Psoas muscle (tissue), 8 donors: ENCODE results near the gene ALOXE3. TPM values are rescaled to one million over a fixed set of nuclear protein-coding genes. Genes with fewer than 3 reads are reported as not detected.

Experiments
- ATAC-seq, 4 donors: fragments of 200-7000 bp; cut with Tn5 transposase; one replicate each; pipeline ENCODE4 v1.9.1; 2020; ENCODE audit warnings: moderate library complexity in 3 of 4, mild to moderate bottlenecking in 2 of 4
- DNase-seq, 2 donors: peaks; one replicate each; pipeline ENCODE4 v3.0.0-alpha.2; 2020
- H3K27ac ChIP-seq: fragments of 200-600 bp; one replicate; pipeline ENCODE4 v1.8.0; 2022
- H3K27me3 ChIP-seq, 3 donors: fragments of 200-600 bp in 1 of 3; one replicate each; pipeline versions ENCODE4 v1.6.1 to v1.8.0; 2013 to 2022; ENCODE audit warnings: low read length in 2 of 3, mild to moderate bottlenecking in 2 of 3, moderate library complexity in 1 of 3; ENCODE audit not compliant: insufficient read depth in 3 of 3
- H3K36me3 ChIP-seq, 2 donors: fragments of 200-600 bp in 1 of 2; one replicate each; pipeline versions ENCODE4 v1.6.1 to v1.8.0; 2013 to 2022; ENCODE audit warnings: low read depth in 1 of 2, mild to moderate bottlenecking in 1 of 2, moderate library complexity in 1 of 2; ENCODE audit not compliant: insufficient read depth in 1 of 2
- H3K4me1 ChIP-seq: fragments of 200-600 bp; one replicate; pipeline ENCODE4 v1.8.0; 2022
- H3K4me3 ChIP-seq: fragments of 200-600 bp; one replicate; pipeline ENCODE4 v1.8.0; 2022; ENCODE audit warnings: mild to moderate bottlenecking
- H3K9me3 ChIP-seq: fragments of 200-600 bp; one replicate; pipeline ENCODE4 v1.8.0; 2022
- CTCF ChIP-seq: fragments of 200-600 bp; IDR thresholded peaks from one replicate; pipeline ENCODE4 v1.8.0; 2022; ENCODE audit warnings: antibody characterized with exemption
- WGBS, 3 donors: extraction: QIAGEN DNeasy Blood & Tissue Kit; methylation state at CpG; one replicate each; pipeline versions ENCODE4 v1.1.6 to v1.1.7; 2013; 5-methylcytosine and 5-hydroxymethylcytosine counted together
- intact Hi-C, 2 donors: fragments of 100-400 bp; cut with DNase I; formaldehyde crosslinking; loops; one replicate each; pipeline versions ENCODE4 v1.11.0 to v1.14.2; 2022
- polyA plus RNA-seq, 3 donors: library from polyadenylated mRNA; stranded (reverse); fragments of 200-250 nt; gene quantifications; one replicate each; pipeline ENCODE4 v1.2.3, GENCODE V29; 2013
- total RNA-seq, 4 donors: library from RNA; stranded (reverse); fragmentation: NEBNext Ultra II Directional in 2 of 4; extraction: Animal tissue kit (Norgen Biotek cat#: 25700) in 2 of 4; gene quantifications; one replicate each; pipeline versions ENCODE4 v1.2.1 to v1.2.4, GENCODE V29; 2021 to 2023
- donor health status: healthy with polysubstance abuse.
- donor health status: DM: no; HTN: no; CAD: no; lungs with moderate emphysema.
- donor health status: Bipolar disorder and iron deficiency.
- donor health status: healthy.
- donor health status: DM: yes; HTN: yes; CAD: no.
- donor health status: DM: no; HTN: no; CAD: no.
- donor health status: DM: no; HTN: no; CAD: no.
- donor health status: DM: yes; HTN: yes; CAD: no.

ALOXE3 gene
- total and polyA plus RNA-seq, 7 donors: 0.42 TPM; not detected in 6

- WGBS, 3 donors: 58 to 67% (median 62%) methylated on average over 5 of the region's 5 CpGs
- Histone ChIP-seq H3K36me3 (no peaks in the 10 kb centered on the region), H3K27me3 (peaks cover 0 to 35% (median 8%) of the 10 kb centered on the region in 3 donors), H3K9me3 (no peaks in the 10 kb centered on the region), H3K4me1 (no peaks in the 10 kb centered on the region), H3K4me3 (no peak overlapping the region), H3K27ac (no peak overlapping the region)
- intact Hi-C loops: no loop called here
- ATAC-seq (no peak), DNase-seq (peak in 1 of 2 donors; percentile 11)
- no peak for TF ChIP-seq CTCF
Measured at GRCh38 chr17:8087952-8088230, 30.4 kb downstream of the ALOXE3 start.

- no peaks in the 10 kb centered on the region for H3K4me1 ChIP-seq
- no peak within 1 kb of the TSS for H3K4me3 ChIP-seq
- H3K9me3 ChIP-seq: no peaks in the 10 kb centered on the region
- ATAC-seq (no peak), DNase-seq (peak in 1 of 2 donors; percentile 36)
- no peak for TF ChIP-seq CTCF
- H3K27ac ChIP-seq: no peak within 1 kb of the TSS
- H3K27me3 ChIP-seq: peaks cover 0 to 32% (median 8%) of the 10 kb centered on the region in 3 donors
- intact Hi-C loops: no loop called here
- no peaks in the 10 kb centered on the region for H3K36me3 ChIP-seq
- WGBS, 3 donors: 72 to 74% (median 74%) methylated on average over 17 to 20 of the region's 20 CpGs
Measured at GRCh38 chr17:8087075-8087951, 31.0 kb downstream of the ALOXE3 start, which contains the start of gene ALOX12B. ALOX12B (minus strand) TSS chr17:8087716; CDS start chr17:8087442, 274 bp downstream.

- ATAC-seq (no peak), DNase-seq (no peak)
Measured at GRCh38 chr17:8084250-8084649, 34.1 kb downstream of the ALOXE3 start.

DNA sequence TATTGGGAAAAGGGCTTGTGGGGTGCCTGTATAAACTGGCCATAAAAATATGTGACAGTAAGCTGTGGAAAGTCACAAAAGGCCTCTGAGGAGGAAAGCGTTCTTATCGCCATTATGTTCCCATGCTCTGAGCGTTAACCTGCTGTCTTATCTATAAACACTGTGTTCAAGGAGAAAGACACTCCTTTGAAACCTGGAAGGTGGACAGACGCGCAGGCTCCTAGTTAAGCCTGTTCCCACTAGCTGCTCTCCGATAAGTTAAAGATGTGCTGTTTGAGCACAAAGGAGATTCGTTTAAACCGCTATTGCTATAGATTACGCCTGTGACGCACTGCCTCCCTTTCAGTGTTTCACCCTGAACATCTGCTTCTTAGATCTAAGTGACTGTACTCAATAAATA, 36.0 kb downstream of the ALOXE3 start:
- Histone ChIP-seq H3K9me3 (no peaks in the 10 kb centered on the region), H3K4me3 (no peak overlapping the region), H3K4me1 (peaks cover 9% of the 10 kb centered on the region), H3K36me3 (no peaks in the 10 kb centered on the region), H3K27me3 (peaks cover 0 to 43% (median 2%) of the 10 kb centered on the region in 3 donors), H3K27ac (no peak overlapping the region)
- ATAC-seq (no peak), DNase-seq (no peak)
- intact Hi-C loops: loop anchor here in 1 of 2 donors (5.0 kb wide), 1 partner anchor 35 kb away; the partner anchor contains the start of gene ALOXE3
- no peak for TF ChIP-seq CTCF
- 86 to 88% (median 88%) methylated on average over 10 of the region's 10 CpGs for WGBS, 3 donors

More at GRCh38 chr17:8084250-8084649, 34.1 kb downstream of the ALOXE3 start:
- intact Hi-C loops: loop anchor here in 1 of 2 donors (5.0 kb wide), 1 partner anchor 33 kb away; the partner anchor contains the start of gene ALOXE3
- Histone ChIP-seq H3K4me3 (no peak overlapping the region), H3K27ac (no peak overlapping the region), H3K27me3 (peaks cover 0 to 28% (median 2%) of the 10 kb centered on the region in 3 donors), H3K4me1 (peaks cover 8% of the 10 kb centered on the region), H3K36me3 (no peaks in the 10 kb centered on the region), H3K9me3 (no peaks in the 10 kb centered on the region)
- no peak for TF ChIP-seq CTCF
- WGBS, 3 donors: 81 to 95% (median 85%) methylated on average over 6 of the region's 6 CpGs
